ENCODE results near the gene P2RX3. TPM values are rescaled to one million over a fixed set of nuclear protein-coding genes. Genes with fewer than 3 reads are reported as not detected.

P2RX3 gene
- polyA plus RNA-seq, 2 donors = not detected

- H3K27ac ChIP-seq (ENCODE audit: low read depth in 2 of 2, low read length in 1 of 2) = peak overlapping the region; percentile 99
- WGBS, 2 donors = 13 to 20% methylated on average over 9 of the region's 9 CpGs
- H3K4me3 ChIP-seq (ENCODE audit: low read depth in 1 of 2, low read length in 2 of 2) = peak overlapping the region; percentile 76 to 82
- H3K27me3 ChIP-seq (ENCODE audit: control insufficient read depth in 1 of 2, insufficient read depth in 2 of 2, low read length in 2 of 2) = no peaks in the 10 kb centered on the region
- H3K36me3 ChIP-seq (ENCODE audit: control insufficient read depth in 2 of 2, insufficient read depth in 2 of 2, low read length in 1 of 2) = peaks cover 13 to 21% of the 10 kb centered on the region in 2 donors
- no peaks in the 10 kb centered on the region for H3K9me3 ChIP-seq (ENCODE audit: control insufficient read depth in 2 of 2, insufficient read depth in 1 of 2, low read depth in 1 of 2, low read length in 1 of 2)
- H3K4me1 ChIP-seq (ENCODE audit: control insufficient read depth in 2 of 2, insufficient read depth in 2 of 2, low read length in 1 of 2) = peaks cover 11 to 25% of the 10 kb centered on the region in 2 donors
Measured at GRCh38 chr11:57323855-57324153, 14.3 kb upstream of the P2RX3 start.

GRCh38 chr11:57324154-57324885 lies 13.8 kb upstream of the P2RX3 start:
- Histone ChIP-seq H3K36me3 (ENCODE audit: control insufficient read depth in 2 of 2, insufficient read depth in 2 of 2, low read length in 1 of 2) (peaks cover 15 to 18% of the 10 kb centered on the region in 2 donors), H3K9me3 (ENCODE audit: control insufficient read depth in 2 of 2, insufficient read depth in 1 of 2, low read depth in 1 of 2, low read length in 1 of 2) (no peaks in the 10 kb centered on the region), H3K4me3 (ENCODE audit: low read depth in 1 of 2, low read length in 2 of 2) (peak overlapping the region; percentile 76 to 82), H3K4me1 (ENCODE audit: control insufficient read depth in 2 of 2, insufficient read depth in 2 of 2, low read length in 1 of 2) (peaks cover 9 to 25% of the 10 kb centered on the region in 2 donors), H3K27ac (ENCODE audit: low read depth in 2 of 2, low read length in 1 of 2) (peak overlapping the region; percentile 99), H3K27me3 (ENCODE audit: control insufficient read depth in 1 of 2, insufficient read depth in 2 of 2, low read length in 2 of 2) (no peaks in the 10 kb centered on the region)
- WGBS, 2 donors = 1 to 3% methylated on average over 35 to 62 of the region's 64 CpGs

GRCh38 chr11:57324886-57325734 lies 13.0 kb upstream of the P2RX3 start, which contains the start of gene TNKS1BP1:
TSS of gene TNKS1BP1 (minus strand) at chr11:57324952. CDS start at chr11:57321885, 3,067 bp downstream.
- H3K4me1 ChIP-seq (ENCODE audit: control insufficient read depth in 2 of 2, insufficient read depth in 2 of 2, low read length in 1 of 2) = peaks cover 6 to 23% of the 10 kb centered on the region in 2 donors
- no peaks in the 10 kb centered on the region for H3K27me3 ChIP-seq (ENCODE audit: control insufficient read depth in 1 of 2, insufficient read depth in 2 of 2, low read length in 2 of 2)
- WGBS, 2 donors = 1% methylated on average over 61 of the region's 61 CpGs
- H3K9me3 ChIP-seq (ENCODE audit: control insufficient read depth in 2 of 2, insufficient read depth in 1 of 2, low read depth in 1 of 2, low read length in 1 of 2) = no peaks in the 10 kb centered on the region
- H3K36me3 ChIP-seq (ENCODE audit: control insufficient read depth in 2 of 2, insufficient read depth in 2 of 2, low read length in 1 of 2) = peaks cover 15 to 21% of the 10 kb centered on the region in 2 donors
- H3K4me3 ChIP-seq (ENCODE audit: low read depth in 1 of 2, low read length in 2 of 2) = peak within 1 kb of the TSS; percentile 76 to 82
- H3K27ac ChIP-seq (ENCODE audit: low read depth in 2 of 2, low read length in 1 of 2) = peak within 1 kb of the TSS; percentile 99

- no peaks in the 10 kb centered on the region for H3K9me3 ChIP-seq (ENCODE audit: control insufficient read depth in 2 of 2, insufficient read depth in 1 of 2, low read depth in 1 of 2, low read length in 1 of 2)
- peaks cover 20 to 22% of the 10 kb centered on the region in 2 donors for H3K36me3 ChIP-seq (ENCODE audit: control insufficient read depth in 2 of 2, insufficient read depth in 2 of 2, low read length in 1 of 2)
- peaks cover 2 to 18% of the 10 kb centered on the region in 2 donors for H3K4me1 ChIP-seq (ENCODE audit: control insufficient read depth in 2 of 2, insufficient read depth in 2 of 2, low read length in 1 of 2)
- H3K27ac ChIP-seq (ENCODE audit: low read depth in 2 of 2, low read length in 1 of 2) = peak overlapping the region; percentile 99
- peak overlapping the region; percentile 76 to 82 for H3K4me3 ChIP-seq (ENCODE audit: low read depth in 1 of 2, low read length in 2 of 2)
- no peaks in the 10 kb centered on the region for H3K27me3 ChIP-seq (ENCODE audit: control insufficient read depth in 1 of 2, insufficient read depth in 2 of 2, low read length in 2 of 2)
- 9 to 10% methylated on average over 6 of the region's 6 CpGs for WGBS, 2 donors
Measured at GRCh38 chr11:57325735-57326048, 12.5 kb upstream of the P2RX3 start.

- 95 to 96% methylated on average over 5 of the region's 5 CpGs for WGBS, 2 donors
- peaks cover 2 to 15% of the 10 kb centered on the region in 2 donors for H3K4me1 ChIP-seq (ENCODE audit: control insufficient read depth in 2 of 2, insufficient read depth in 2 of 2, low read length in 1 of 2)
Measured at GRCh38 chr11:57327721-57328120, 10.4 kb upstream of the P2RX3 start.

GRCh38 chr11:57330029-57330428 lies 8.1 kb upstream of the P2RX3 start:
- Histone ChIP-seq H3K27me3 (ENCODE audit: control insufficient read depth in 1 of 2, insufficient read depth in 2 of 2, low read length in 2 of 2) (no peaks in the 10 kb centered on the region), H3K4me3 (ENCODE audit: low read depth in 1 of 2, low read length in 2 of 2) (no peak overlapping the region), H3K27ac (ENCODE audit: low read depth in 2 of 2, low read length in 1 of 2) (no peak overlapping the region), H3K4me1 (ENCODE audit: control insufficient read depth in 2 of 2, insufficient read depth in 2 of 2, low read length in 1 of 2) (peaks cover 0 to 10% of the 10 kb centered on the region in 2 donors), H3K36me3 (ENCODE audit: control insufficient read depth in 2 of 2, insufficient read depth in 2 of 2, low read length in 1 of 2) (peaks cover 38 to 46% of the 10 kb centered on the region in 2 donors), H3K9me3 (ENCODE audit: control insufficient read depth in 2 of 2, insufficient read depth in 1 of 2, low read depth in 1 of 2, low read length in 1 of 2) (no peaks in the 10 kb centered on the region)
- 88 to 89% methylated on average over 9 of the region's 9 CpGs for WGBS, 2 donors

More at GRCh38 chr11:57327721-57328120, 10.4 kb upstream of the P2RX3 start:
- Histone ChIP-seq H3K9me3 (ENCODE audit: control insufficient read depth in 2 of 2, insufficient read depth in 1 of 2, low read depth in 1 of 2, low read length in 1 of 2) (no peaks in the 10 kb centered on the region), H3K27ac (ENCODE audit: low read depth in 2 of 2, low read length in 1 of 2) (no peak overlapping the region), H3K36me3 (ENCODE audit: control insufficient read depth in 2 of 2, insufficient read depth in 2 of 2, low read length in 1 of 2) (peaks cover 35 to 38% of the 10 kb centered on the region in 2 donors), H3K4me3 (ENCODE audit: low read depth in 1 of 2, low read length in 2 of 2) (no peak overlapping the region), H3K27me3 (ENCODE audit: control insufficient read depth in 1 of 2, insufficient read depth in 2 of 2, low read length in 2 of 2) (no peaks in the 10 kb centered on the region)

GRCh38 chr11:57331720-57332119 lies 6.4 kb upstream of the P2RX3 start:
- H3K9me3 ChIP-seq (ENCODE audit: control insufficient read depth in 2 of 2, insufficient read depth in 1 of 2, low read depth in 1 of 2, low read length in 1 of 2) = no peaks in the 10 kb centered on the region
- WGBS, 2 donors = 91 to 92% methylated on average over 14 of the region's 14 CpGs

GRCh38 chr11:57332694-57333440 lies 5.3 kb upstream of the P2RX3 start:
- H3K9me3 ChIP-seq (ENCODE audit: control insufficient read depth in 2 of 2, insufficient read depth in 1 of 2, low read depth in 1 of 2, low read length in 1 of 2) = no peaks in the 10 kb centered on the region
- H3K4me1 ChIP-seq (ENCODE audit: control insufficient read depth in 2 of 2, insufficient read depth in 2 of 2, low read length in 1 of 2) = no peaks in the 10 kb centered on the region
- WGBS, 2 donors = 88 to 93% methylated on average over 11 of the region's 11 CpGs
- H3K4me3 ChIP-seq (ENCODE audit: low read depth in 1 of 2, low read length in 2 of 2) = no peak overlapping the region
- no peak overlapping the region for H3K27ac ChIP-seq (ENCODE audit: low read depth in 2 of 2, low read length in 1 of 2)
- peaks cover 33 to 41% of the 10 kb centered on the region in 2 donors for H3K36me3 ChIP-seq (ENCODE audit: control insufficient read depth in 2 of 2, insufficient read depth in 2 of 2, low read length in 1 of 2)
- H3K27me3 ChIP-seq (ENCODE audit: control insufficient read depth in 1 of 2, insufficient read depth in 2 of 2, low read length in 2 of 2) = no peaks in the 10 kb centered on the region

More at GRCh38 chr11:57331720-57332119, 6.4 kb upstream of the P2RX3 start:
- H3K36me3 ChIP-seq (ENCODE audit: control insufficient read depth in 2 of 2, insufficient read depth in 2 of 2, low read length in 1 of 2) = peaks cover 38 to 45% of the 10 kb centered on the region in 2 donors
- H3K27ac ChIP-seq (ENCODE audit: low read depth in 2 of 2, low read length in 1 of 2) = no peak overlapping the region
- H3K4me1 ChIP-seq (ENCODE audit: control insufficient read depth in 2 of 2, insufficient read depth in 2 of 2, low read length in 1 of 2) = no peaks in the 10 kb centered on the region
- no peaks in the 10 kb centered on the region for H3K27me3 ChIP-seq (ENCODE audit: control insufficient read depth in 1 of 2, insufficient read depth in 2 of 2, low read length in 2 of 2)
- no peak overlapping the region for H3K4me3 ChIP-seq (ENCODE audit: low read depth in 1 of 2, low read length in 2 of 2)

- Histone ChIP-seq H3K27ac (ENCODE audit: low read depth in 2 of 2, low read length in 1 of 2) (peak overlapping the region; percentile 82 to 83), H3K4me1 (ENCODE audit: control insufficient read depth in 2 of 2, insufficient read depth in 2 of 2, low read length in 1 of 2) (no peaks in the 10 kb centered on the region), H3K27me3 (ENCODE audit: control insufficient read depth in 1 of 2, insufficient read depth in 2 of 2, low read length in 2 of 2) (no peaks in the 10 kb centered on the region), H3K36me3 (ENCODE audit: control insufficient read depth in 2 of 2, insufficient read depth in 2 of 2, low read length in 1 of 2) (peaks cover 22 to 30% of the 10 kb centered on the region in 2 donors), H3K9me3 (ENCODE audit: control insufficient read depth in 2 of 2, insufficient read depth in 1 of 2, low read depth in 1 of 2, low read length in 1 of 2) (no peaks in the 10 kb centered on the region), H3K4me3 (ENCODE audit: low read depth in 1 of 2, low read length in 2 of 2) (peak overlapping the region; percentile 71 to 77)
- WGBS, 2 donors = 2 to 3% methylated on average over 7 of the region's 7 CpGs
Measured at GRCh38 chr11:57335023-57335342, 3.2 kb upstream of the P2RX3 start.

All from esophagus (tissue), 2 donors.